ENCODE measurements around the gene GSTM3. TPM values are rescaled to one million over a fixed set of nuclear protein-coding genes. Genes with fewer than 3 reads are reported as not detected.

The GSTM3 gene
- 12.4 and 13.0 TPM in 2 replicates for total RNA-seq

GRCh38 chr1:109740615-109741373 is at the start of gene GSTM3:
Gene GSTM3, minus strand, starts transcription at chr1:109741038. Its CDS starts 751 bp downstream, at chr1:109740287.
- Mint-ChIP-seq H3K9me3 (no peaks in the 10 kb centered on the region), H3K36me3 (ENCODE audit: low read depth) (no peaks in the 10 kb centered on the region), H3K27me3 (peaks cover 35% of the 10 kb centered on the region), H3K4me1 (peaks cover 6% of the 10 kb centered on the region), H3K27ac (peak within 1 kb of the TSS; percentile 64), H3K4me3 (peak within 1 kb of the TSS; percentile 87)
- DNase-seq: no peak
- intact Hi-C loops (cut with micrococcal nuclease): loop anchor here (2.0 kb wide), 1 partner anchor 54 kb away; the partner anchor contains the start of gene GSTM1

- Mint-ChIP-seq H3K27me3 (no peaks in the 10 kb centered on the region), H3K27ac (peak overlapping the region; percentile 95), H3K9me3 (no peaks in the 10 kb centered on the region), H3K4me1 (peaks cover 65% of the 10 kb centered on the region), H3K4me3 (peak overlapping the region; percentile 53), H3K36me3 (ENCODE audit: low read depth) (no peaks in the 10 kb centered on the region)
- intact Hi-C loops (cut with micrococcal nuclease): loop anchor here (1.0 to 5.0 kb wide), 5 partner anchors 12 to 120 kb away; partner anchors contain the start of gene CSF1
- DNase-seq: no peak
Measured at GRCh38 chr1:109790329-109790728, 49.5 kb upstream of the GSTM3 start.

- Mint-ChIP-seq H3K27me3 (no peaks in the 10 kb centered on the region), H3K4me3 (peak overlapping the region; percentile 53), H3K9me3 (no peaks in the 10 kb centered on the region), H3K27ac (peak overlapping the region; percentile 95), H3K36me3 (ENCODE audit: low read depth) (no peaks in the 10 kb centered on the region), H3K4me1 (peaks cover 63% of the 10 kb centered on the region)
- no peak for DNase-seq
- intact Hi-C loops (cut with micrococcal nuclease): loop anchor here (1.0 to 5.0 kb wide), 5 partner anchors 13 to 121 kb away; partner anchors contain the start of gene CSF1
Measured at GRCh38 chr1:109789551-109790180, 48.8 kb upstream of the GSTM3 start.

GRCh38 chr1:109788695-109789521 is 48.1 kb upstream of the GSTM3 start:
- DNase-seq: no peak
- no peaks in the 10 kb centered on the region for H3K36me3 Mint-ChIP-seq (ENCODE audit: low read depth)
- H3K4me3 Mint-ChIP-seq: peak overlapping the region; percentile 1
- no peaks in the 10 kb centered on the region for H3K27me3 Mint-ChIP-seq
- H3K27ac Mint-ChIP-seq: peak overlapping the region; percentile 95
- peaks cover 56% of the 10 kb centered on the region for H3K4me1 Mint-ChIP-seq
- intact Hi-C loops (cut with micrococcal nuclease): no loop called here
- no peaks in the 10 kb centered on the region for H3K9me3 Mint-ChIP-seq

GRCh38 chr1:109787845-109788601 is 47.2 kb upstream of the GSTM3 start:
- no peaks in the 10 kb centered on the region for H3K9me3 Mint-ChIP-seq
- intact Hi-C loops (cut with micrococcal nuclease): no loop called here
- H3K4me1 Mint-ChIP-seq: peaks cover 48% of the 10 kb centered on the region
- no peaks in the 10 kb centered on the region for H3K36me3 Mint-ChIP-seq (ENCODE audit: low read depth)
- DNase-seq: no peak
- no peak overlapping the region for H3K4me3 Mint-ChIP-seq
- no peaks in the 10 kb centered on the region for H3K27me3 Mint-ChIP-seq
- H3K27ac Mint-ChIP-seq: peak overlapping the region; percentile 62

- no peak overlapping the region for H3K4me3 Mint-ChIP-seq
- no peaks in the 10 kb centered on the region for H3K27me3 Mint-ChIP-seq
- H3K36me3 Mint-ChIP-seq (ENCODE audit: low read depth): no peaks in the 10 kb centered on the region
- no peaks in the 10 kb centered on the region for H3K9me3 Mint-ChIP-seq
- intact Hi-C loops (cut with micrococcal nuclease): no loop called here
- peaks cover 48% of the 10 kb centered on the region for H3K4me1 Mint-ChIP-seq
- no peak for DNase-seq
- no peak overlapping the region for H3K27ac Mint-ChIP-seq
Measured at GRCh38 chr1:109787211-109787844, 46.5 kb upstream of the GSTM3 start.

- intact Hi-C loops (cut with micrococcal nuclease): no loop called here
- no peaks in the 10 kb centered on the region for H3K27me3 Mint-ChIP-seq
- no peaks in the 10 kb centered on the region for H3K9me3 Mint-ChIP-seq
- no peak overlapping the region for H3K4me3 Mint-ChIP-seq
- no peak overlapping the region for H3K27ac Mint-ChIP-seq
- peaks cover under 1% of the 10 kb centered on the region for H3K36me3 Mint-ChIP-seq (ENCODE audit: low read depth)
- DNase-seq: no peak
- H3K4me1 Mint-ChIP-seq: peaks cover 44% of the 10 kb centered on the region
Measured at GRCh38 chr1:109786531-109787021, 45.7 kb upstream of the GSTM3 start.

- Mint-ChIP-seq H3K4me1 (peaks cover 39% of the 10 kb centered on the region), H3K27ac (no peak overlapping the region), H3K9me3 (peaks cover under 1% of the 10 kb centered on the region), H3K36me3 (ENCODE audit: low read depth) (peaks cover 1% of the 10 kb centered on the region), H3K4me3 (no peak overlapping the region), H3K27me3 (no peaks in the 10 kb centered on the region)
- no peak for DNase-seq
- intact Hi-C loops (cut with micrococcal nuclease): no loop called here
Measured at GRCh38 chr1:109786112-109786480, 45.3 kb upstream of the GSTM3 start.

- Mint-ChIP-seq H3K36me3 (ENCODE audit: low read depth) (peaks cover 1% of the 10 kb centered on the region), H3K4me3 (no peak overlapping the region), H3K27ac (peak overlapping the region; percentile 47), H3K4me1 (peaks cover 34% of the 10 kb centered on the region), H3K9me3 (peaks cover 6% of the 10 kb centered on the region), H3K27me3 (no peaks in the 10 kb centered on the region)
- no peak for DNase-seq
- intact Hi-C loops (cut with micrococcal nuclease): no loop called here
Measured at GRCh38 chr1:109785446-109786111, 44.7 kb upstream of the GSTM3 start.

- peaks cover 25% of the 10 kb centered on the region for H3K4me1 Mint-ChIP-seq
- DNase-seq: no peak
- intact Hi-C loops (cut with micrococcal nuclease): no loop called here
- no peaks in the 10 kb centered on the region for H3K27me3 Mint-ChIP-seq
- H3K27ac Mint-ChIP-seq: no peak overlapping the region
- no peak overlapping the region for H3K4me3 Mint-ChIP-seq
- peaks cover 8% of the 10 kb centered on the region for H3K9me3 Mint-ChIP-seq
- peaks cover 1% of the 10 kb centered on the region for H3K36me3 Mint-ChIP-seq (ENCODE audit: low read depth)
Measured at GRCh38 chr1:109784551-109785252, 43.9 kb upstream of the GSTM3 start.

- Mint-ChIP-seq H3K9me3 (peaks cover 8% of the 10 kb centered on the region), H3K4me3 (no peak overlapping the region), H3K4me1 (peaks cover 18% of the 10 kb centered on the region), H3K27ac (no peak overlapping the region), H3K27me3 (no peaks in the 10 kb centered on the region), H3K36me3 (ENCODE audit: low read depth) (peaks cover 1% of the 10 kb centered on the region)
- no peak for DNase-seq
- intact Hi-C loops (cut with micrococcal nuclease): no loop called here
Measured at GRCh38 chr1:109783436-109783835, 42.6 kb upstream of the GSTM3 start.

- peaks cover 18% of the 10 kb centered on the region for H3K4me1 Mint-ChIP-seq
- no peak overlapping the region for H3K27ac Mint-ChIP-seq
- peaks cover 1% of the 10 kb centered on the region for H3K36me3 Mint-ChIP-seq (ENCODE audit: low read depth)
- H3K27me3 Mint-ChIP-seq: no peaks in the 10 kb centered on the region
- intact Hi-C loops (cut with micrococcal nuclease): no loop called here
- peaks cover 8% of the 10 kb centered on the region for H3K9me3 Mint-ChIP-seq
- DNase-seq: no peak
- H3K4me3 Mint-ChIP-seq: no peak overlapping the region
Measured at GRCh38 chr1:109782927-109783326, 42.1 kb upstream of the GSTM3 start.

Data from activated CD4-positive, alpha-beta T cell treated with anti-CD3 and anti-CD28 coated beads, Interleukin-2, amount 10 ng/mL, durations not matched to agents 24 days and 14 days (primary cell).